Psoas muscle (tissue), 8 donors: ENCODE data around the gene PLK3. TPM values are rescaled to one million over a fixed set of nuclear protein-coding genes. Genes with fewer than 3 reads are reported as not detected.
A peak's percentile ranks its signal among the peaks of the same experiment; 100 is the strongest.

ENCODE experiments used
- ATAC-seq, 4 donors: fragments of 200-7000 bp; cut with Tn5 transposase; one replicate each; pipeline ENCODE4 v1.9.1; 2020; ENCODE audit warnings: moderate library complexity in 3 of 4, mild to moderate bottlenecking in 2 of 4
- DNase-seq, 2 donors: peaks; one replicate each; pipeline ENCODE4 v3.0.0-alpha.2; 2020
- H3K27ac ChIP-seq: fragments of 200-600 bp; one replicate; pipeline ENCODE4 v1.8.0; 2022
- H3K27me3 ChIP-seq, 3 donors: fragments of 200-600 bp in 1 of 3; one replicate each; pipeline versions ENCODE4 v1.6.1 to v1.8.0; 2013 to 2022; ENCODE audit warnings: low read length in 2 of 3, mild to moderate bottlenecking in 2 of 3, moderate library complexity in 1 of 3; ENCODE audit not compliant: insufficient read depth in 3 of 3
- H3K36me3 ChIP-seq, 2 donors: fragments of 200-600 bp in 1 of 2; one replicate each; pipeline versions ENCODE4 v1.6.1 to v1.8.0; 2013 to 2022; ENCODE audit warnings: low read depth in 1 of 2, mild to moderate bottlenecking in 1 of 2, moderate library complexity in 1 of 2; ENCODE audit not compliant: insufficient read depth in 1 of 2
- H3K4me1 ChIP-seq: fragments of 200-600 bp; one replicate; pipeline ENCODE4 v1.8.0; 2022
- H3K4me3 ChIP-seq: fragments of 200-600 bp; one replicate; pipeline ENCODE4 v1.8.0; 2022; ENCODE audit warnings: mild to moderate bottlenecking
- H3K9me3 ChIP-seq: fragments of 200-600 bp; one replicate; pipeline ENCODE4 v1.8.0; 2022
- WGBS, 3 donors: extraction: QIAGEN DNeasy Blood & Tissue Kit; methylation state at CpG; one replicate each; pipeline versions ENCODE4 v1.1.6 to v1.1.7; 2013; 5-methylcytosine and 5-hydroxymethylcytosine counted together
- intact Hi-C, 2 donors: fragments of 100-400 bp; cut with DNase I; formaldehyde crosslinking; loops; one replicate each; pipeline versions ENCODE4 v1.11.0 to v1.14.2; 2022
- polyA plus RNA-seq, 3 donors: library from polyadenylated mRNA; stranded (reverse); fragments of 200-250 nt; gene quantifications; one replicate each; pipeline ENCODE4 v1.2.3, GENCODE V29; 2013
- total RNA-seq, 4 donors: library from RNA; stranded (reverse); fragmentation: NEBNext Ultra II Directional in 2 of 4; extraction: Animal tissue kit (Norgen Biotek cat#: 25700) in 2 of 4; gene quantifications; one replicate each; pipeline versions ENCODE4 v1.2.1 to v1.2.4, GENCODE V29; 2021 to 2023
- TF ChIP-seq, protein P1 (sequence below): fragments of 200-600 bp; IDR thresholded peaks from one replicate; pipeline ENCODE4 v1.8.0; 2022; ENCODE audit warnings: antibody characterized with exemption
- donor health status: healthy with polysubstance abuse.
- donor health status: DM: no; HTN: no; CAD: no; lungs with moderate emphysema.
- donor health status: Bipolar disorder and iron deficiency.
- donor health status: healthy.
- donor health status: DM: yes; HTN: yes; CAD: no.
- donor health status: DM: no; HTN: no; CAD: no.
- donor health status: DM: no; HTN: no; CAD: no.
- donor health status: DM: yes; HTN: yes; CAD: no.

PLK3 gene
- total and polyA plus RNA-seq, 7 donors, result 3.0 to 8.3 (median 4.6) TPM

DNA sequence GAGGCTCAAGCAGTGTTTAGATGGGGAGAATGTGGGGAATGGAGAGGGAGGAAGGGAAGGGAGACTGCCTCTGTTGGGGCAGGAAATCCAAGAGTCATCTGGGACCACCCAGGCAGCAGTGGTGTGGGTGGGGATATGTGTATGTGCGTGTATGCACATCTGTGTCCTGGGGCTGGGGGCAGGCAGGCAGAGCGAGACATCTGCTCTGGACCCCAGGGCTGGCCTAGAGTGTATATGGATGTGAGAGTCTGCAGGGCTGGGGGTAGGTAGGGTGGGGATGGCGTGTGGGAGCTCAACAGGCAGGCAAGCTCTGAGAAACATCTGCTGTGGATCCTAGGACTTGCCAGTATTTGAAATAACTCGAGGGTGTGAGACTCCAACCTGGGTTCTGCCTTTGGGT lies 39.4 kb downstream of the PLK3 start:
- 52 to 56% (median 55%) methylated on average over 4 of the region's 4 CpGs for WGBS, 3 donors
- TF ChIP-seq, protein P1, sequence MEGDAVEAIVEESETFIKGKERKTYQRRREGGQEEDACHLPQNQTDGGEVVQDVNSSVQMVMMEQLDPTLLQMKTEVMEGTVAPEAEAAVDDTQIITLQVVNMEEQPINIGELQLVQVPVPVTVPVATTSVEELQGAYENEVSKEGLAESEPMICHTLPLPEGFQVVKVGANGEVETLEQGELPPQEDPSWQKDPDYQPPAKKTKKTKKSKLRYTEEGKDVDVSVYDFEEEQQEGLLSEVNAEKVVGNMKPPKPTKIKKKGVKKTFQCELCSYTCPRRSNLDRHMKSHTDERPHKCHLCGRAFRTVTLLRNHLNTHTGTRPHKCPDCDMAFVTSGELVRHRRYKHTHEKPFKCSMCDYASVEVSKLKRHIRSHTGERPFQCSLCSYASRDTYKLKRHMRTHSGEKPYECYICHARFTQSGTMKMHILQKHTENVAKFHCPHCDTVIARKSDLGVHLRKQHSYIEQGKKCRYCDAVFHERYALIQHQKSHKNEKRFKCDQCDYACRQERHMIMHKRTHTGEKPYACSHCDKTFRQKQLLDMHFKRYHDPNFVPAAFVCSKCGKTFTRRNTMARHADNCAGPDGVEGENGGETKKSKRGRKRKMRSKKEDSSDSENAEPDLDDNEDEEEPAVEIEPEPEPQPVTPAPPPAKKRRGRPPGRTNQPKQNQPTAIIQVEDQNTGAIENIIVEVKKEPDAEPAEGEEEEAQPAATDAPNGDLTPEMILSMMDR, result no peak
- intact Hi-C loops, result loop anchor here (5.0 to 10.0 kb wide), 3 partner anchors 148 to 463 kb away; partner anchors contain the start of gene EIF2B3 (in 1 of the 2)
- H3K4me3 ChIP-seq, result no peak overlapping the region
- H3K36me3 ChIP-seq, result no peaks in the 10 kb centered on the region
- H3K9me3 ChIP-seq, result no peaks in the 10 kb centered on the region
- H3K4me1 ChIP-seq, result no peaks in the 10 kb centered on the region
- ATAC-seq (no peak), DNase-seq (peak in 1 of 2 donors; percentile 45)
- no peak overlapping the region for H3K27ac ChIP-seq
- no peaks in the 10 kb centered on the region for H3K27me3 ChIP-seq

- Histone ChIP-seq H3K4me3 (peak overlapping the region; percentile 70), H3K4me1 (no peaks in the 10 kb centered on the region), H3K27me3 (no peaks in the 10 kb centered on the region), H3K9me3 (no peaks in the 10 kb centered on the region), H3K36me3 (no peaks in the 10 kb centered on the region), H3K27ac (no peak overlapping the region)
- intact Hi-C loops, result loop anchor here in 1 of 2 donors (5.0 kb wide), 1 partner anchor 455 kb away; no protein-coding TSS in a partner anchor
- DNase-seq, result peak in 1 of 2 donors; percentile 47
- TF ChIP-seq, protein P1, result no peak
- peak in 3 of 4 donors; percentile 12 to 46 (median 31) for ATAC-seq
- 54 to 68% (median 63%) methylated on average over 16 of the region's 16 CpGs for WGBS, 3 donors
Measured at GRCh38 chr1:44842486-44842861, 42.3 kb downstream of the PLK3 start.

DNA sequence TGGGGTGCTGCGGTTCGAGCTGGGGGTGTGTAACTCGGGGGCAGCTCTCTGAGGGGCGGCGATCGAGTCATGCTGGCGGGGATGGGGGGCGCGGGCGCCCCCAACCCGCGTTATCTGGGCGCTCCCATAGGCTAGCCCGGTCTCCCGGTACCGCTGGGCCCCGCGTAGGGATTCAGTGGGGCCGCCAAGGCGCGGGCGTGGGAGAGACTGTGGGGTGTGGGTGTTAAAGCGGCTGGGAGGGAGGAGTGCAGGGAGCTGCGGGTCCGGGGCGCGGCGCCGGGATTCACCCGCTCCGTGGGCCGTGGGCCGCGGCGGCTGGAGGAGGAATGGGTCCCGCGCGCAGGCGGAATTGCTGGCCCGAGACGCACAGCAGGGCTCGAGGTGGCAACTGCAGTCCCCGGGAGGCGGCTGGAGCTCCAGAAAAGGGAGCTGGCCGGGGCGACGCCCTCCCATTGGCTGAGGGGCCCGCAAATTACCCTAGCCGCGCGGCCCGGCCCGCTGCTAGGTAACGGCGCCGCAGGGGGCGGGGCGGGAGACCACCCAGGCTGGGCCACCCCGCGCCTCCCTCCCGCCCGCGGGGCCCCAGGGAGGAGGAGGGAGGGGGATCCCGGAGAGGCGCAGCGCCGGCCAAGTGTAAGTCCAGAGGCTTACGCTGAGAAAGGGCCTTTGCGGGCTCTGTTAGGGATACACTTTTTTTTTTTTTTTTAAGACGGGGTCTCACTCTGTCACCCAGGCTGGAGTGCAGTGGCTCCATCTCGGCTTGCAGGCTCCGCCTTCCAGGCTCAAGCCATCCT lies 42.9 kb downstream of the PLK3 start, which contains the start of gene PTCH2:
Gene PTCH2, minus strand, starts transcription at position 392 of the 794 bp plus-strand sequence. Its CDS starts 321 bp downstream, at position 71.
- H3K4me1 ChIP-seq, result no peaks in the 10 kb centered on the region
- 1 to 3% (median 2%) methylated on average over 45 to 72 of the region's 72 CpGs for WGBS, 3 donors
- no peaks in the 10 kb centered on the region for H3K27me3 ChIP-seq
- ATAC-seq (peak; percentile 84 to 91 (median 88)), DNase-seq (peak; percentile 68 to 85)
- intact Hi-C loops, result loop anchor here in 1 of 2 donors (5.0 kb wide), 1 partner anchor 454 kb away; no protein-coding TSS in a partner anchor
- TF ChIP-seq, protein P1, result no peak
- peaks cover 0 to 2% of the 10 kb centered on the region in 2 donors for H3K36me3 ChIP-seq
- peak within 1 kb of the TSS; percentile 70 for H3K4me3 ChIP-seq
- H3K27ac ChIP-seq, result no peak within 1 kb of the TSS
- H3K9me3 ChIP-seq, result no peaks in the 10 kb centered on the region

DNA sequence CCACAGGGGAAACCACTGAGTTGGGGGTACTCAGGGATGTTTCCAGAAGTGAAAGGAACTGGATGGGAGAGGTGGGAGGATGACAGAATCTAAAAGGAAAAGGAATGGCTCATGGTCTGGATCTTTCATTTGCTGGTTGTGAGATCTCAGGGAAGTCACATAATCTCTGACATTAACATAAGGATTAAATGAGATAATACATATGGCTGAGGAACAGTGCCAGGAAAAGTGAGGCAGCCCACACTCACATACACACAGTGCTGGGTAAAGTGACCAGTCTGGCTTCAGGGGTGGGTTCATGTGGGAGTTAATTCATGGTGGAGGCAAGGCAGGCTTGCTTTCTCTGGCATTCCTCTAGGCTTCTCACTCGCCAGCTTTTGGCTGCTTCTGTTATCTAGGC lies 46.8 kb downstream of the PLK3 start:
- no peak for ATAC-seq
- WGBS, 3 donors, result 89 to 95% (median 92%) methylated on average over 1 of the region's 1 CpG
- Histone ChIP-seq H3K4me3 (no peak overlapping the region), H3K4me1 (no peaks in the 10 kb centered on the region), H3K27ac (no peak overlapping the region), H3K9me3 (no peaks in the 10 kb centered on the region), H3K36me3 (peaks cover 2 to 21% of the 10 kb centered on the region in 2 donors), H3K27me3 (no peaks in the 10 kb centered on the region)
- TF ChIP-seq, protein P1, result no peak
- DNase-seq, result no peak
- intact Hi-C loops, result no loop called here
